ENCODE measurements around the gene MYOM3. TPM values are rescaled to one million over a fixed set of nuclear protein-coding genes. Genes with fewer than 3 reads are reported as not detected.
A peak's percentile ranks its signal among the peaks of the same experiment; 100 is the strongest.
"Not testable (repeated sequence)": the region's sequence is repeated elsewhere in the genome, so short reads cannot be mapped to it uniquely, and the experiment has no call there.

Gene MYOM3
- total RNA-seq, 1 donor from 2014 or later = not detected

DNA sequence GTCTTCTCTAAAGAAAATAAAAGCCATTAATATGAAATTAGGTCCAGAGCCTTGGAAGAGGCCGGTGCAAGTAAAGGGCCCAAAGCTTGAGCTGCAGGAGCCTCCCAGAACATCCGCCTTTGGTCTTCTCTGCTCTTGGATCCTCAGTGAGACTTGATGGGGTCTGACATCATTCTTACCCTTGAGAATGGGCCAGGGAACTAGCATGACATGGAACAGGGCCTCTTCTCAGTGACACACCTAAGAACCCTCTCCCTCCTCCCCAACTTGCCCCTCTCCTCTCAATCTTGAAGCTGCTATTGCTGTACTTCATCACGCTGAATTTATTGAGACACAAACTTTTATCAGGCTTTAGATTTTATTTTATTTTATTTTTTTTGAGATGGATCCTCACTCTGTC is 91.5 kb downstream of the MYOM3 start:
- H3K4me1 Mint-ChIP-seq (ENCODE audit: unreplicated experiment) = peaks cover 60% of the 10 kb centered on the region
- H3K9me3 Mint-ChIP-seq (ENCODE audit: unreplicated experiment) = no peaks in the 10 kb centered on the region
- peak overlapping the region; percentile 99 for H3K27ac Mint-ChIP-seq (ENCODE audit: unreplicated experiment)
- no peak for DNase-seq (ENCODE audit: extremely low spot score, unreplicated experiment)
- TF ChIP-seq, protein P1, sequence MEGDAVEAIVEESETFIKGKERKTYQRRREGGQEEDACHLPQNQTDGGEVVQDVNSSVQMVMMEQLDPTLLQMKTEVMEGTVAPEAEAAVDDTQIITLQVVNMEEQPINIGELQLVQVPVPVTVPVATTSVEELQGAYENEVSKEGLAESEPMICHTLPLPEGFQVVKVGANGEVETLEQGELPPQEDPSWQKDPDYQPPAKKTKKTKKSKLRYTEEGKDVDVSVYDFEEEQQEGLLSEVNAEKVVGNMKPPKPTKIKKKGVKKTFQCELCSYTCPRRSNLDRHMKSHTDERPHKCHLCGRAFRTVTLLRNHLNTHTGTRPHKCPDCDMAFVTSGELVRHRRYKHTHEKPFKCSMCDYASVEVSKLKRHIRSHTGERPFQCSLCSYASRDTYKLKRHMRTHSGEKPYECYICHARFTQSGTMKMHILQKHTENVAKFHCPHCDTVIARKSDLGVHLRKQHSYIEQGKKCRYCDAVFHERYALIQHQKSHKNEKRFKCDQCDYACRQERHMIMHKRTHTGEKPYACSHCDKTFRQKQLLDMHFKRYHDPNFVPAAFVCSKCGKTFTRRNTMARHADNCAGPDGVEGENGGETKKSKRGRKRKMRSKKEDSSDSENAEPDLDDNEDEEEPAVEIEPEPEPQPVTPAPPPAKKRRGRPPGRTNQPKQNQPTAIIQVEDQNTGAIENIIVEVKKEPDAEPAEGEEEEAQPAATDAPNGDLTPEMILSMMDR (IDR thresholded peaks at IDR 0.05) = no peak
- H3K27me3 Mint-ChIP-seq (ENCODE audit: unreplicated experiment) = no peaks in the 10 kb centered on the region
- H3K4me3 Mint-ChIP-seq (ENCODE audit: unreplicated experiment) = no peak overlapping the region
- no peaks in the 10 kb centered on the region for H3K36me3 Mint-ChIP-seq (ENCODE audit: unreplicated experiment)

DNA sequence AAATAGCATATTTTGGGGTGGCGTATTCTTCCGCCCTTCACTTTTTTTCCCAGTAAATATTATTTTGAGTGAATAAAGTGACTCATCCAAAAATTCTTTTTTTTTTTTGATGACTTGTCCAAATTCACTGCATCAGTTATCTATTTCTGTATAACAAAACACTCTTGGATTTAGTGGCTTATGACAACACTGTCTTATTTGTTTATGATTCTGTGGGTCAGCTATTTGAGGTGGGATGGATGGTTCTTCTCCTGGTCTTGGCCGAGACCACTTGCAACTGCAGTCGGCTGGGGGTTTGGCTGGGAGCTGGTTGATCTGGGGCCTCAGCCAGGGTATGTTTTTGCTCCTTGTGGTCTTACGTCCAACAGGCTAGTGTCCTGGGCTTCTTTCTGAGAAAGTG is 91.9 kb downstream of the MYOM3 start:
- H3K4me3 Mint-ChIP-seq (ENCODE audit: unreplicated experiment) = no peak overlapping the region
- TF ChIP-seq, protein P1 (IDR thresholded peaks at IDR 0.05) = no peak
- DNase-seq (ENCODE audit: extremely low spot score, unreplicated experiment) = no peak
- no peaks in the 10 kb centered on the region for H3K27me3 Mint-ChIP-seq (ENCODE audit: unreplicated experiment)
- H3K9me3 Mint-ChIP-seq (ENCODE audit: unreplicated experiment) = no peaks in the 10 kb centered on the region
- H3K36me3 Mint-ChIP-seq (ENCODE audit: unreplicated experiment) = no peaks in the 10 kb centered on the region
- peaks cover 64% of the 10 kb centered on the region for H3K4me1 Mint-ChIP-seq (ENCODE audit: unreplicated experiment)
- peak overlapping the region; percentile 99 for H3K27ac Mint-ChIP-seq (ENCODE audit: unreplicated experiment)

DNA sequence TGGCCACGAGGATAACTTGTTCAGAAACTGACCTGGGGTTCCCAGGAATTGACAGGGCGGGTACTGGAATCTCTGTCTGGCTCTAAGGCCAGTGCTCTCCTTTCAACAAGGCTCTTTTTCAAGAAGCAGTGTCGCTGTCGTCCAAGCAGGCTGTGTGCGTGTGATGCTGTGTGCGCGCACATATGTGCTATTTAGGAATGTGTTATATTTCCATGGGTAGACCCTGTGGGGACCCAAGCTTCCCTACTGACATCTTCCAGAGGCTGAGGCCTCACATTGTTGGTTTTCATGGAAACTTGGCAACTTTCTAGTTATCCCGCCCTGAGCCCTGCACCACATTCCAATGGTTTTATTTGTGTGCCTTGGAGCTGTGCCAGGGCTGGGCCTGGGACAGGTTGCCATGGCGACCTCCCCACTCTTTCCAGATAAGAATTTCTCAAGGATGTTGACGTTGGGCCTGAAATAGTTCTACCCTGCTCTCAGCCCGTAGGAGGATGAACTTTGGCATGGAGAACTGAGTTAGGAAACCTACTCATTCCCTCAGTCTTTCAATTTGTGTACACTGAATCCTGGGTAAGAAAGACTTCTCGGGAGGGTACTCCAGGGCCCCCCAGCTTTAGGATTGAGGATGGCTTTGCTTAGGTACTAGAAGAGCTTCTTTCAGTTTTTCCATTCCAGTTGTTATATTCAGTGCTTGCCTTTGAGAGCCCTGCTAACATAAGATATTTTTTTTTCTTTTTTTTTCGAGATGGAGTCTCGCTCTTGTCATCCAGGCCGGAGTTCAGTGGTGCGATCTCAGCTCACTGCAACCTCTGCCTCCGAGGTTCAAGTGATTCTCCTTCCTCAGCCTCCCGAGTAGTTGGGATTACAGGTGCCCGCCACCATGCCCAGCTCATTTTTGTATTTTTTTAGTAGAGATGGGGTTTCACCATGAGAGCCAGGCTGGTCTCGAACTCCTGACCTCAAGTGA is 93.0 kb downstream of the MYOM3 start:
- peak overlapping the region; percentile 44 for H3K4me3 Mint-ChIP-seq (ENCODE audit: unreplicated experiment)
- TF ChIP-seq, protein P1 (IDR thresholded peaks at IDR 0.05) = no peak
- H3K27me3 Mint-ChIP-seq (ENCODE audit: unreplicated experiment) = no peaks in the 10 kb centered on the region
- peaks cover 69% of the 10 kb centered on the region for H3K4me1 Mint-ChIP-seq (ENCODE audit: unreplicated experiment)
- DNase-seq (ENCODE audit: extremely low spot score, unreplicated experiment) = peak; percentile 99
- no peaks in the 10 kb centered on the region for H3K36me3 Mint-ChIP-seq (ENCODE audit: unreplicated experiment)
- H3K9me3 Mint-ChIP-seq (ENCODE audit: unreplicated experiment) = no peaks in the 10 kb centered on the region
- H3K27ac Mint-ChIP-seq (ENCODE audit: unreplicated experiment) = peak overlapping the region; percentile 99

DNA sequence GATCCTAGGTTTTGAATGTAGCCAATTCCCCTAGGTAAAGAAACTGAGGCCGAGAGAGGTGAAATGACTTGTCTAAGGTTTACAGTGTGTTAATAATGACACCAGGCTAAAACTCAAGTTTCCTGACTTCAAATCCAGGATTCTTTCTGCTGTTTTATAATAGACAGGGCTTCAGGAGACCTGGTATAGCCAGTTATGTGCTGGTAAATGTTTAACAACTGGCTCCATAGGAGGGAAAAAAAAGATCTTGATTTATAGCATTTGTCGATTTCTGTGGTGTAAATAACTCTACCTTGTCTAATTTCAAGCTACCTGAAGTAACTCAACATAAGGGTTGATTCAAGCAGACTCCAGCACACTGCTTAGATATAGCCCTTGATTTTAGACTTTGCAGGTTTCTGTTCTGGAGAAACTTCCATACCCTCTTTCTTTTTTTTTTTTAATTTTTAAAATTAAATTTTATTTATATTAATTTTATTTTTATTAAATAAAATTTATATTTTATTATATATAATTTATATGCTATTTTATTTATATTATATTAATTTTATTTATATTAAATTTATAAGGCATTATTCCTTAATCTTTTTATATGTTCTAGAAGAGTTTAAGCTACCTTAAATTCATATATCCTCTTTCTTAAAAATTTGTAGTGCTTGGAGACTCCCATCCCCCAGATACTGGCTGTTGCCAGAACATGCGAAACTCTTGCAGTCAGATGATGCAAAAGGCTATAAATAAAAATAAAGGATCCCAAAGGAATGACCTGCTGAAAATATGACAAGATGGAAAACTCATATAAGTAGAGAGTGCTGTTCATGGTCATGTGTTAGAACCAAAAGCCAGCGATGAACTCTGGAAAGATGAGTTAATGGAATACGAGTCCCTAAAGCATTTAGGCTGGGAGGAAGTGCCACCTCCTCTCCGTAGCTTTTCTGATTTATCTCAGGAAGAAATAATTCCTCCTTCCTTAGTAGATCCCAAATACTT is 96.4 kb downstream of the MYOM3 start:
- Mint-ChIP-seq H3K27ac (ENCODE audit: unreplicated experiment) (peak overlapping the region; percentile 67), H3K4me1 (ENCODE audit: unreplicated experiment) (peaks cover 49% of the 10 kb centered on the region)
- DNase-seq (ENCODE audit: extremely low spot score, unreplicated experiment) = no peak

DNA sequence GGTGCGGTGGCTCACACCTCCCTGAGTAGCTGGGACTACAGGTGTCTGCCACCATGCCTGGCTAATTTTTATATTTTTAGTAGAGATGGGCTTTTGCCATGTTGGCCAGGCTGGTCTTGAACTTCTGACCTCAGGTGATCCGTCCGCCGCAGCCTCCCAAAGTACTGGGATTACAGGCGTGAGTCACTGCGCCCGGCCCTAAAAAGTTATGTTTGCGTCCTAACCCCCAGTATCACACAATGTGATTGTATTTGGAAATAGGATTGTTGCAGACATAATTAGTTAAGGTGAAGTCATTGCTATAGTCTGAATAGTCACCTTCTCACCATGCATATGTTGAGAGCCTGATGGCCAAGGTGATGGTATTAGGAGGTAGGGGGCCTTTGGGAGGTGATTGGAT is 99.1 kb downstream of the MYOM3 start:
- not testable (repeated sequence) for H3K36me3 Mint-ChIP-seq (ENCODE audit: unreplicated experiment); H3K27me3 Mint-ChIP-seq (ENCODE audit: unreplicated experiment); H3K27ac Mint-ChIP-seq (ENCODE audit: unreplicated experiment)

More for the DNA sequence above, 96.4 kb downstream of the MYOM3 start:
- no peaks in the 10 kb centered on the region for H3K36me3 Mint-ChIP-seq (ENCODE audit: unreplicated experiment)
- H3K9me3 Mint-ChIP-seq (ENCODE audit: unreplicated experiment) = no peaks in the 10 kb centered on the region
- H3K4me3 Mint-ChIP-seq (ENCODE audit: unreplicated experiment) = no peak overlapping the region
- H3K27me3 Mint-ChIP-seq (ENCODE audit: unreplicated experiment) = no peaks in the 10 kb centered on the region
- TF ChIP-seq, protein P1 (IDR thresholded peaks at IDR 0.05) = no peak

More for the DNA sequence above, 99.1 kb downstream of the MYOM3 start:
- not testable (repeated sequence) for H3K9me3 Mint-ChIP-seq (ENCODE audit: unreplicated experiment); H3K4me3 Mint-ChIP-seq (ENCODE audit: unreplicated experiment); DNase-seq (ENCODE audit: extremely low spot score, unreplicated experiment)
- H3K4me1 Mint-ChIP-seq (ENCODE audit: unreplicated experiment) = peaks cover 54% of the 10 kb centered on the region

Data from osteocyte (in vitro differentiated cells).